Activated naive CD8-positive, alpha-beta T cell (primary cell): ENCODE measurements around the gene SETD3.
A peak's percentile ranks its signal among the peaks of the same experiment; 100 is the strongest.

Experiments
- H3K27ac Mint-ChIP-seq: one replicate; pipeline ENCODE4 v1.8.0; 2021; ENCODE audit warnings: mixed read lengths
- H3K27me3 Mint-ChIP-seq: one replicate; pipeline ENCODE4 v1.8.0; 2021; ENCODE audit warnings: mixed read lengths
- H3K36me3 Mint-ChIP-seq: one replicate; pipeline ENCODE4 v1.8.0; 2021; ENCODE audit warnings: mixed read lengths
- H3K4me1 Mint-ChIP-seq: one replicate; pipeline ENCODE4 v1.8.0; 2021; ENCODE audit warnings: low read depth, mixed read lengths
- H3K4me3 Mint-ChIP-seq: one replicate; pipeline ENCODE4 v1.8.0; 2021; ENCODE audit warnings: mild to moderate bottlenecking, mixed read lengths
- H3K9me3 Mint-ChIP-seq: one replicate; pipeline ENCODE4 v1.8.0; 2021; ENCODE audit warnings: low read depth, mixed read lengths

Gene SETD3

GRCh38 chr14:99436247-99437180, 44.1 kb downstream of the SETD3 start:
- H3K4me1 Mint-ChIP-seq, result peaks cover 34% of the 10 kb centered on the region
- no peaks in the 10 kb centered on the region for H3K9me3 Mint-ChIP-seq
- H3K36me3 Mint-ChIP-seq, result peaks cover 24% of the 10 kb centered on the region
- H3K27ac Mint-ChIP-seq, result peak overlapping the region; percentile 62
- H3K27me3 Mint-ChIP-seq, result no peaks in the 10 kb centered on the region
- no peak overlapping the region for H3K4me3 Mint-ChIP-seq

GRCh38 chr14:99435327-99435726, 45.3 kb downstream of the SETD3 start:
- no peaks in the 10 kb centered on the region for H3K27me3 Mint-ChIP-seq

GRCh38 chr14:99432485-99432884, 48.2 kb downstream of the SETD3 start:
- Mint-ChIP-seq H3K27me3 (no peaks in the 10 kb centered on the region), H3K4me3 (no peak overlapping the region), H3K36me3 (peaks cover 29% of the 10 kb centered on the region), H3K27ac (no peak overlapping the region), H3K4me1 (peaks cover 27% of the 10 kb centered on the region), H3K9me3 (peaks cover 6% of the 10 kb centered on the region)

More at GRCh38 chr14:99435327-99435726, 45.3 kb downstream of the SETD3 start:
- Mint-ChIP-seq H3K9me3 (no peaks in the 10 kb centered on the region), H3K4me1 (peaks cover 38% of the 10 kb centered on the region), H3K27ac (no peak overlapping the region), H3K4me3 (no peak overlapping the region), H3K36me3 (peaks cover 23% of the 10 kb centered on the region)

DNA sequence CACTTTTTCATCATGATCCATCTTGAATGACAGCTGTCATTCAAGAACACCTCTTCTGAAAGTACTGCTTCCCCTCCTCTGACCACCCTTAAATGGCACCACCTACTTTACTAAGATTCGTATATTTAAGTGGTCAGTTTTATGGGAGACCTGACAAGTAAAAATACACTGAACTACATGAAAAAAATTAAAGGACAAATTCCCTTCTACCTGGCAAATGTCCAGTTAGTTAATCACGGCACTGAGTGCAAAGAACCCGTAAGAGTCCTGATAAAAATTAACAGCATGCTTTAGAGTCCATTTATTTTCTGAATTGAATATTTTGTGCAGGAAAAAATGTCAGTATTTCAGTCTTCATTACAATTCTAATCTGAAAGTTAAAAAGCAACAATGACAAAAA, 48.7 kb downstream of the SETD3 start:
- peaks cover 22% of the 10 kb centered on the region for H3K4me1 Mint-ChIP-seq
- H3K27ac Mint-ChIP-seq, result no peak overlapping the region
- peaks cover 29% of the 10 kb centered on the region for H3K36me3 Mint-ChIP-seq
- peaks cover 6% of the 10 kb centered on the region for H3K9me3 Mint-ChIP-seq
- no peaks in the 10 kb centered on the region for H3K27me3 Mint-ChIP-seq
- no peak overlapping the region for H3K4me3 Mint-ChIP-seq

DNA sequence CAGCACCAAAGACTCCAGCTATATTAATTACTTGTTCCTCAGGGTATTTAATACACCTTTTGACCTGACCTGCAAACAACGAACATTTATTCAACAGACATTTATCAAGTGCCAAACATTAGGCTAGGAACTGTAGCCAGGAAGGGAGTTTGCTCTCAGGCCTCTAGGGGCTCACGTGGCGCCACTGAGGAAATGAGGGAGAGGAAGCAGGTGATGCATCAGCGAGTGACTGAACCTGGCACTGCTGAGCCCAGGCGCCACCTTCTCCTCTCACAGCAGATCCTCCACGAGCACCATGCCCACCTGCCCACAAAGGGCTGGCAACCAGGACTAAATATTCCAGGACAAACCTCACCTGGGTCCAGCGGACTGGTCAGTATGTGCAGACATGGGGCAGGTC, 50.2 kb downstream of the SETD3 start:
- Mint-ChIP-seq H3K27ac (no peak overlapping the region), H3K27me3 (no peaks in the 10 kb centered on the region), H3K4me3 (no peak overlapping the region), H3K9me3 (peaks cover 6% of the 10 kb centered on the region), H3K36me3 (peaks cover 28% of the 10 kb centered on the region), H3K4me1 (peaks cover 15% of the 10 kb centered on the region)

- Mint-ChIP-seq H3K9me3 (peaks cover 6% of the 10 kb centered on the region), H3K27ac (no peak overlapping the region), H3K4me3 (no peak overlapping the region), H3K36me3 (peaks cover 21% of the 10 kb centered on the region), H3K4me1 (peaks cover 17% of the 10 kb centered on the region), H3K27me3 (no peaks in the 10 kb centered on the region)
These were observed 52.9 kb downstream of the SETD3 start for GRCh38 chr14:99427632-99428300.

GRCh38 chr14:99426813-99427346, 53.8 kb downstream of the SETD3 start:
- Mint-ChIP-seq H3K27me3 (no peaks in the 10 kb centered on the region), H3K4me1 (peaks cover 17% of the 10 kb centered on the region), H3K36me3 (peaks cover 21% of the 10 kb centered on the region), H3K9me3 (peaks cover 6% of the 10 kb centered on the region), H3K27ac (no peak overlapping the region), H3K4me3 (no peak overlapping the region)

DNA sequence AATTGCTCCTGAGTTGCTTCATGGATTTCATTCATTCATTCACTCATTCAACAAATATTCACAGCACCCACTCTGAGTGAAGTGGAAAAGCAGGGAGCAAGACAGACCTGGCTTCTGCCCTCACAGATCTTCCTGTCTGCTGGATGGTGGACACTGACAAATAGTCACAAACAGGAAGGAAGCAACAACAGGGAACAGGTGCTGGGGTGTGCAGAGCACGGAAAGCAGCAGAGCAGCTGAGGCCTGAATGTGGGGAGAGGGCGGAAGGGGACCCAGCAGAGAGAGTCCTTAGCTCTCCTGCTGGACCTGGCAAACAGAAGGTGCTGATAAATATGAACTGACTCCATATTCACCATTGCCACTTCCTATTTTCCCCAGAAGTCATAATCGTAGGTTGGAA, 54.4 kb downstream of the SETD3 start:
- Mint-ChIP-seq H3K36me3 (peaks cover 21% of the 10 kb centered on the region), H3K27me3 (no peaks in the 10 kb centered on the region), H3K9me3 (peaks cover 6% of the 10 kb centered on the region), H3K27ac (no peak overlapping the region), H3K4me3 (no peak overlapping the region), H3K4me1 (peaks cover 20% of the 10 kb centered on the region)

DNA sequence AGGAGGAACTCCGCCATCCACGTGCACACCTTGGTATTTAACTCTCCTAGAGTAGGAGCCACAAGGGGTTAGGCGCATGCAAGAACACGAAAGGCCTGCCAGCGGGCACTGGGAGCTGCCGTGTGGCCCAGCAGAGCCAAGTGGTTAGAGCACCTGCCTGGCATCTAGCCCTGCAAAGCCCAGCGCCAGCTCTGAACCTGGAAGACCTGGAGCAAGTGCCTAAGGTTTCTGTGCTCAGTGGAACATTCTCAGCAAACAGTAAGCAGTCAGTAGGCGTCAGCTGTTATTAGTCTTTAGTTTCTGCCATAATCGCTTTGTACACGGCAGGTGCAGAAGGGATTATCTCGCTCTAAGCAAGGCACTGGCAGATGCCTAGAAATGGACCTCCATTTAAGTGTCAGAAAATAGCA, 55.4 kb downstream of the SETD3 start:
- H3K4me1 Mint-ChIP-seq, result peaks cover 16% of the 10 kb centered on the region
- H3K27ac Mint-ChIP-seq, result no peak overlapping the region
- no peaks in the 10 kb centered on the region for H3K27me3 Mint-ChIP-seq
- peaks cover 18% of the 10 kb centered on the region for H3K36me3 Mint-ChIP-seq
- no peak overlapping the region for H3K4me3 Mint-ChIP-seq
- peaks cover 6% of the 10 kb centered on the region for H3K9me3 Mint-ChIP-seq

DNA sequence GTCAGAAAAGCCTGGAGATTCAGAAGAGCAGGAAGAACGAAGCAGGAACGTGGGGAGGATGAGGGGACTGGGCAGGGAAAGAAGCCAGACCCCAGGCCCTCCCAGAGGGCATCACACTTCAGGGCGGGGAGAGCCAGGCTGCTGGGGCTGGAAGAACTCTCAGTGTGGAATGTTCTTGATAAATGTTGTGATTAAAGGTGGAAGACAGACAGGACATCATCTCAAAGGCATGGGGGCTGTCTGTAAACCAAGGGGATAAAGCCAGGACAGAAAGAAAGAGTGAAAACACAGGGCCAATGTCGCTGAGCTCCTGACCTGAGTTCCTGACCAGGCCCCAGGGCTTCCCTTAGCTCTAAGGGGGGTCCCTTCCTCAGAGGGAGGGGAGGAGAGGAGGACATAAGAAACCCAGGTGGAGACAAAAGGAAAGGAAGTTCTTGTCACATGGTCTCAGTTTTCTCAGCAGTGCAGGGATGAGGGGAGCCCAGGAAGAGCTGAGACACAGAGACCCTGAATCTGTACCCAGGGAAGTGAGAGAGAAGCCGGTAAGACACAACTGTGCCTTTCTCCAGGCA, 56.3 kb downstream of the SETD3 start:
- H3K36me3 Mint-ChIP-seq, result peaks cover 14% of the 10 kb centered on the region
- no peak overlapping the region for H3K27ac Mint-ChIP-seq
- no peaks in the 10 kb centered on the region for H3K27me3 Mint-ChIP-seq
- H3K9me3 Mint-ChIP-seq, result peaks cover 6% of the 10 kb centered on the region
- H3K4me3 Mint-ChIP-seq, result no peak overlapping the region
- H3K4me1 Mint-ChIP-seq, result peaks cover 16% of the 10 kb centered on the region

DNA sequence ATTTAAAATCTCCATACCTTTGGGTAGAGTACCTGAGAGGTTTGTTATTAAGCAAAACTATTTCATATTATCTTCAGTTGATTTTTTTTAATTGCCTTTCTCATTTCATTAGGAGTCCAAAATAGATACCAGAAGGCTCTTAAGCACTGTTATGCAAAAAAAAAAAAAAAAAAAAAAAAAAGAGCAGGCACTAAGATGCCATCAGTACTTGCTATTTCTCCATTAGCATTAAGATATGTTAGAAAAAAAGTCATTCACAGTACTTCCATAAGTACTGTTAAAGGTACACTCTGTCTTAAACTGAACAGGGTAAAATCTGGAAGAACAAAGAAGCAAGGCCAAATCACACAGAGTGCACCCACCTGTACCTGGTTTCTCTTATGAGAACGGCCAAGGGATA, 57.2 kb downstream of the SETD3 start:
- no peak overlapping the region for H3K4me3 Mint-ChIP-seq
- no peak overlapping the region for H3K27ac Mint-ChIP-seq
- H3K4me1 Mint-ChIP-seq, result peaks cover 18% of the 10 kb centered on the region
- H3K36me3 Mint-ChIP-seq, result peaks cover 6% of the 10 kb centered on the region
- no peaks in the 10 kb centered on the region for H3K9me3 Mint-ChIP-seq
- H3K27me3 Mint-ChIP-seq, result no peaks in the 10 kb centered on the region

GRCh38 chr14:99422228-99423010, 58.2 kb downstream of the SETD3 start:
- Mint-ChIP-seq H3K27me3 (no peaks in the 10 kb centered on the region), H3K36me3 (no peaks in the 10 kb centered on the region), H3K9me3 (no peaks in the 10 kb centered on the region), H3K27ac (no peak overlapping the region), H3K4me3 (no peak overlapping the region), H3K4me1 (peaks cover 16% of the 10 kb centered on the region)

DNA sequence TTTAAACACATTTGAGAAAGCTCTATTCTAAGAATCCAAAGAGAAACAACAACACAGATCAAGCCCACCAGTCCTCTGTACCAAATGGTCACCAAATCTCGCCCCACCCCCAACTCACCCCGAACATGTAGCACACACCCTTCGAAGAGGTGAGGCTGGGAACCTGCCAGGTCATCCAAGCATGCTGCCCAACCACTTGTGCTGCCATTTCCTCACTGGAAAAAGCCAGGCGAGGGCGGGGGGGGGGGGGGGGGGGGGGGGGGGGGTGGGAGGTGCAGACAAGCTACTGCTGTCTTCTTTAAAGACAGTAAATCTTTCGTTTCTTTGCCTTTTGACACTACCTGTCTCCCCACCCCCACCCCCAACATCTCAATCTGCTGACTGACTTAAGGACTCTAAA, 59.9 kb downstream of the SETD3 start:
- H3K27me3 Mint-ChIP-seq, result no peaks in the 10 kb centered on the region
- peaks cover 11% of the 10 kb centered on the region for H3K4me1 Mint-ChIP-seq
- H3K4me3 Mint-ChIP-seq, result no peak overlapping the region
- H3K27ac Mint-ChIP-seq, result no peak overlapping the region
- no peaks in the 10 kb centered on the region for H3K9me3 Mint-ChIP-seq
- no peaks in the 10 kb centered on the region for H3K36me3 Mint-ChIP-seq

DNA sequence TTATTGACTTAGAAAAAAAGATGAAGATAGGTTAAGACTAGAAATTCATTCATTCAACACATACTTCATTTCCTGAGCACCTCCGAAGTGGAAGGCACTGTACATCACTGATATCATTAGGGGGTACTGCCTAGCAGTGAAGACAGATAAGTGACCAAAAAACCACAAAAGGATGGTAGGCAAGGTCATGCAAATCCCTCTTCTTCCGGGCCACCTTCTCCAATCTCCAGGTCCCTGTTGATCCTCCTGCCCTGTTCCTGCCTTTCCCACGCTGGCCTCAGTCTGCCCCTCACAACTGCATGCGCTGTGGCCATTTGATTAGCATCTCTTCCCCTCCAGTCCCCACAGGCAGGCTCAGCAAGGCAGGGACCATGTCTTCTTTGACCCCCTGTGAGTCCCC, 60.8 kb downstream of the SETD3 start:
- Mint-ChIP-seq H3K27ac (no peak overlapping the region), H3K27me3 (no peaks in the 10 kb centered on the region), H3K4me3 (no peak overlapping the region), H3K9me3 (no peaks in the 10 kb centered on the region), H3K4me1 (peaks cover 13% of the 10 kb centered on the region), H3K36me3 (peaks cover 2% of the 10 kb centered on the region)
